Keratinocyte (primary cell): ENCODE results near the gene CDH13. TPM values are rescaled to one million over a fixed set of nuclear protein-coding genes. Genes with fewer than 3 reads are reported as not detected.

Experiments used
- DNase-seq: peaks from one replicate; pipeline ENCODE4 v3.0.0-alpha.2; 2011; ENCODE audit warnings: low read depth, missing footprints, low spot score
- FAIRE-seq: peaks from 2 replicates; lab custom pipeline; 2011; peaks lifted over from hg19 to GRCh38; lab: Jason Lieb, UNC
- H2AFZ ChIP-seq: 2 replicates; pipeline ENCODE4 v1.6.0; 2012; ENCODE audit warnings: low read length, control low read depth, inconsistent platforms; ENCODE audit not compliant: control insufficient read depth
- H3K27ac ChIP-seq: 2 replicates; pipeline ENCODE4 v1.5.1; 2011; ENCODE audit warnings: low read length; ENCODE audit not compliant: control insufficient read depth, insufficient read depth
- H3K27me3 ChIP-seq: 3 replicates; pipeline ENCODE4 v1.6.0; 2011; ENCODE audit warnings: low read length; ENCODE audit not compliant: control insufficient read depth, insufficient read depth; ENCODE audit errors: extremely low read depth
- H3K36me3 ChIP-seq, 2 experiments: 2 replicates in 1 of 2; 3 replicates in 1 of 2; pipeline ENCODE4 v1.5.1; 2011; ENCODE audit warnings: low read length in 2 of 2, mild to moderate bottlenecking in 1 of 2; ENCODE audit not compliant: control insufficient read depth in 2 of 2, insufficient read depth in 2 of 2; ENCODE audit errors: extremely low read depth in 1 of 2
- H3K4me1 ChIP-seq: 3 replicates; pipeline ENCODE4 v1.5.1; 2011; ENCODE audit warnings: low read length; ENCODE audit not compliant: control insufficient read depth, insufficient read depth; ENCODE audit errors: extremely low read depth
- H3K4me2 ChIP-seq: 3 replicates; pipeline ENCODE4 v1.6.0; 2011; ENCODE audit warnings: low read depth, low read length; ENCODE audit not compliant: control insufficient read depth, insufficient read depth; ENCODE audit errors: extremely low read depth
- H3K4me3 ChIP-seq, 3 experiments: fragments of 200-600 bp in 1 of 3; sonication (generic) in 1 of 3; 2 replicates in 2 of 3; 3 replicates in 1 of 3; pipeline ENCODE4 v1.5.1; 2011 to 2016; ENCODE audit warnings: low read length in 3 of 3, mild to moderate bottlenecking in 3 of 3, control low read depth in 2 of 3, inconsistent platforms in 1 of 3, low read depth in 1 of 3, mixed read lengths in 1 of 3, mixed run types in 1 of 3, moderate library complexity in 1 of 3; ENCODE audit not compliant: control insufficient read depth in 2 of 3, insufficient read depth in 2 of 3; ENCODE audit errors: extremely low read depth in 1 of 3
- H3K79me2 ChIP-seq: 2 replicates; pipeline ENCODE4 v1.6.0; 2012; ENCODE audit warnings: low read length; ENCODE audit not compliant: control insufficient read depth, insufficient read depth
- H3K9ac ChIP-seq: 3 replicates; pipeline ENCODE4 v1.6.0; 2011; ENCODE audit warnings: low read length; ENCODE audit not compliant: control insufficient read depth, insufficient read depth; ENCODE audit errors: extremely low read depth
- H3K9me1 ChIP-seq: 3 replicates; pipeline ENCODE4 v1.6.0; 2011; ENCODE audit warnings: low read length; ENCODE audit not compliant: control insufficient read depth, insufficient read depth; ENCODE audit errors: extremely low read depth
- H3K9me3 ChIP-seq: 2 replicates; pipeline ENCODE4 v1.5.1; 2012; ENCODE audit warnings: low read depth, low read length; ENCODE audit not compliant: control insufficient read depth
- H4K20me1 ChIP-seq: 3 replicates; pipeline ENCODE4 v1.6.0; 2011; ENCODE audit warnings: low read length; ENCODE audit not compliant: control insufficient read depth, insufficient read depth; ENCODE audit errors: extremely low read depth
- EZH2 ChIP-seq: IDR thresholded peaks from one replicate; pipeline ENCODE4 v1.6.1; 2012; ENCODE audit warnings: inconsistent platforms, mild to moderate bottlenecking, low read length, moderate library complexity
- dilution Hi-C: fragments of 300-500 bp; cut with MboI; formaldehyde crosslinking; loops from one replicate; pipeline ENCODE4 v1.7.0; 2020; ENCODE audit warnings: low sequenced_read_pairs; ENCODE audit not compliant: extremely low pct_ligation_motif_present
- polyA plus RNA-seq, 5 experiments: library from polyadenylated mRNA; depleted of rRNA in 3 of 5; stranded (reverse) in 3 of 5; stranded (forward) in 1 of 5; unstranded in 1 of 5; fragments of >200 nt; gene quantifications; 1 replicate in 1 of 5; 2 replicates in 3 of 5; 3 replicates in 1 of 5; pipeline versions ENCODE4 v1.2.1 to v1.2.3, GENCODE V29; 2011 to 2012; ENCODE audit warnings: missing spikeins in 2 of 5, low read depth in 1 of 5, low replicate concordance in 1 of 5
- TF ChIP-seq, protein P1 (sequence below), 3 experiments: IDR thresholded peaks in 1 of 3; conservative IDR thresholded peaks in 1 of 3; optimal IDR thresholded peaks in 1 of 3; 2 replicates in 2 of 3; 3 replicates in 1 of 3; pipeline versions ENCODE3 to v1.5.1; 2011; ENCODE audit warnings: low read length in 3 of 3, mild to moderate bottlenecking in 3 of 3, moderate library complexity in 2 of 3, control low read depth in 1 of 3, inconsistent platforms in 1 of 3; ENCODE audit not compliant: insufficient read depth in 2 of 3; ENCODE audit errors: extremely low read depth in 1 of 3

The CDH13 gene
- polyA plus RNA-seq, 1 donor (not counting 4 experiments of a cell fraction or from before 2014, with no cell fraction given) = 111 TPM

DNA sequence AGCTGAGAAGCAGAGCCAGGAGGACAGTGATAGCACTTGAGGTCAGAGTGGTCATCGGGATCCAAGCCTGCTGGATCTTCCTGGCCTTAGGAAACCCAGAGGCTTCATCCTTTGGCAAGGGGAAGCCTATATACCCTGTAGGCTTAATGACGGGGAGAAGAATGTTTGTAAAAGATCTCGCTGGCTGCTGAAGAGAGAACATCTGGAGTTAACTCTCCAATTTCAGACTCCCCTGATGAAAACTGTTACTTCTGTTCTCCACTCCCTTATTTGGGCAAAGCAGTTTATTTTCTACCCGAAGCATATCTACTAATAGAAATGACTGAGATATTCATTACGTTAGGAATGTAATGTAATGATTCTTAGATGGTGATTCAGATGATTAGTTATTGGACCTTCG lies 487.0 kb downstream of the CDH13 start:
- no peaks in the 10 kb centered on the region for H3K9me3 ChIP-seq
- TF ChIP-seq, protein P1, sequence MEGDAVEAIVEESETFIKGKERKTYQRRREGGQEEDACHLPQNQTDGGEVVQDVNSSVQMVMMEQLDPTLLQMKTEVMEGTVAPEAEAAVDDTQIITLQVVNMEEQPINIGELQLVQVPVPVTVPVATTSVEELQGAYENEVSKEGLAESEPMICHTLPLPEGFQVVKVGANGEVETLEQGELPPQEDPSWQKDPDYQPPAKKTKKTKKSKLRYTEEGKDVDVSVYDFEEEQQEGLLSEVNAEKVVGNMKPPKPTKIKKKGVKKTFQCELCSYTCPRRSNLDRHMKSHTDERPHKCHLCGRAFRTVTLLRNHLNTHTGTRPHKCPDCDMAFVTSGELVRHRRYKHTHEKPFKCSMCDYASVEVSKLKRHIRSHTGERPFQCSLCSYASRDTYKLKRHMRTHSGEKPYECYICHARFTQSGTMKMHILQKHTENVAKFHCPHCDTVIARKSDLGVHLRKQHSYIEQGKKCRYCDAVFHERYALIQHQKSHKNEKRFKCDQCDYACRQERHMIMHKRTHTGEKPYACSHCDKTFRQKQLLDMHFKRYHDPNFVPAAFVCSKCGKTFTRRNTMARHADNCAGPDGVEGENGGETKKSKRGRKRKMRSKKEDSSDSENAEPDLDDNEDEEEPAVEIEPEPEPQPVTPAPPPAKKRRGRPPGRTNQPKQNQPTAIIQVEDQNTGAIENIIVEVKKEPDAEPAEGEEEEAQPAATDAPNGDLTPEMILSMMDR (optimal IDR thresholded peaks at IDR 0.05 in 1 of 3, IDR thresholded peaks at IDR 0.05 in 1 of 3, conservative IDR thresholded peaks at IDR 0.05 in 1 of 3; ENCODE audit: extremely low read depth in 1 of 3, insufficient read depth in 2 of 3, low read length in 3 of 3) = no peak
- no peak for TF ChIP-seq EZH2
- H3K9ac ChIP-seq = no peak overlapping the region
- no peak overlapping the region for H3K4me3 ChIP-seq
- H3K4me1 ChIP-seq = no peaks in the 10 kb centered on the region
- no peak overlapping the region for H3K4me2 ChIP-seq
- no peak for FAIRE-seq
- no peaks in the 10 kb centered on the region for H3K27me3 ChIP-seq
- no peak overlapping the region for H2AFZ ChIP-seq
- no peaks in the 10 kb centered on the region for H3K79me2 ChIP-seq
- no peak overlapping the region for H3K27ac ChIP-seq
- H3K9me1 ChIP-seq = peaks cover 4% of the 10 kb centered on the region
- no peak for DNase-seq
- dilution Hi-C loops = no loop called here
- peaks cover 0 to 6% of the 10 kb centered on the region in 2 experiments for H3K36me3 ChIP-seq
- H4K20me1 ChIP-seq = no peaks in the 10 kb centered on the region

DNA sequence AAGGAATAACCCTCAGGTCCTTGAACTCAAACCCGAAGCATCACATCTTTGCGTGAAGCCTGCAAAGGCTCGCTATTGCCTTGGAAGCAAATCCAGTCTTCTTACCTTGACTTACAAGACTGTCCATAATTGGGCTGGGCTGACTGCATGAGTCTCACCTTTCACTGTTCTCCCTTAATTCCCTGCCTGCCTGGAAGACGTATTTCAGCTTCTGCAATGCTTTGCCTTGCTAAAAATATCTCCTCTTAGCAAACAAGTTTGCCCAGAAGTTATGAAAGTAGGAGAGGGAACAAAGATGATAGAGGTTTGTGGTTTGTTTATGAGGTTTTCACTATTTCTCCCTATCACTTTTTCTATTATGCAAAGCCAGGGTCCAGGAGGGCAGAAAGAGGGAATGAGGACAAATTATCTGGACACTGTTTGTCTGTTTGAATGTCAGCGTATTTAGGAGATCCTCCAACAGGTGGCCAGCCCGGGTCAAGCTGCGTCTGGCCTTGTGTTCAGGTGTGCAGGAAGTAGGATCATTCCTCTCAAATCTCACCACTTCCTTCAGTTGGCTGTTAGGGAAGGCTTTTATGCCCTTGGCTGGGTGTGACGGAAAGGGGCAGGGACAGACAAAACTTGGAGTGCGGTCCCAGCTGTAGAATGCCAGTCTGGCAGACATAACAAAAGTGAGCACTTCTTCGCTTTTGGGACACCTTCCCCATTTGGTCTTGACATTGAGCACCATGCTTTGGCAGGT lies 488.9 kb downstream of the CDH13 start:
- no peaks in the 10 kb centered on the region for H4K20me1 ChIP-seq
- no peak overlapping the region for H2AFZ ChIP-seq
- no peak overlapping the region for H3K27ac ChIP-seq
- no peak overlapping the region for H3K4me2 ChIP-seq
- no peak for TF ChIP-seq EZH2
- TF ChIP-seq, protein P1 (optimal IDR thresholded peaks at IDR 0.05 in 1 of 3, IDR thresholded peaks at IDR 0.05 in 1 of 3, conservative IDR thresholded peaks at IDR 0.05 in 1 of 3; ENCODE audit: extremely low read depth in 1 of 3, insufficient read depth in 2 of 3, low read length in 3 of 3) = no peak
- no peaks in the 10 kb centered on the region for H3K4me1 ChIP-seq
- H3K9me1 ChIP-seq = peaks cover 4% of the 10 kb centered on the region
- DNase-seq (no peak), FAIRE-seq (no peak)
- H3K9me3 ChIP-seq = no peaks in the 10 kb centered on the region
- dilution Hi-C loops = no loop called here
- peaks cover 0 to 6% of the 10 kb centered on the region in 2 experiments for H3K36me3 ChIP-seq
- H3K27me3 ChIP-seq = no peaks in the 10 kb centered on the region
- no peak overlapping the region for H3K4me3 ChIP-seq
- H3K9ac ChIP-seq = no peak overlapping the region
- no peaks in the 10 kb centered on the region for H3K79me2 ChIP-seq
